ENCODE data around the gene VPS13D. TPM values are rescaled to one million over a fixed set of nuclear protein-coding genes. Genes with fewer than 3 reads are reported as not detected.
A peak's percentile ranks its signal among the peaks of the same experiment; 100 is the strongest.

Gene VPS13D
- total RNA-seq, 1 donor from 2014 or later: 77.8 TPM

DNA sequence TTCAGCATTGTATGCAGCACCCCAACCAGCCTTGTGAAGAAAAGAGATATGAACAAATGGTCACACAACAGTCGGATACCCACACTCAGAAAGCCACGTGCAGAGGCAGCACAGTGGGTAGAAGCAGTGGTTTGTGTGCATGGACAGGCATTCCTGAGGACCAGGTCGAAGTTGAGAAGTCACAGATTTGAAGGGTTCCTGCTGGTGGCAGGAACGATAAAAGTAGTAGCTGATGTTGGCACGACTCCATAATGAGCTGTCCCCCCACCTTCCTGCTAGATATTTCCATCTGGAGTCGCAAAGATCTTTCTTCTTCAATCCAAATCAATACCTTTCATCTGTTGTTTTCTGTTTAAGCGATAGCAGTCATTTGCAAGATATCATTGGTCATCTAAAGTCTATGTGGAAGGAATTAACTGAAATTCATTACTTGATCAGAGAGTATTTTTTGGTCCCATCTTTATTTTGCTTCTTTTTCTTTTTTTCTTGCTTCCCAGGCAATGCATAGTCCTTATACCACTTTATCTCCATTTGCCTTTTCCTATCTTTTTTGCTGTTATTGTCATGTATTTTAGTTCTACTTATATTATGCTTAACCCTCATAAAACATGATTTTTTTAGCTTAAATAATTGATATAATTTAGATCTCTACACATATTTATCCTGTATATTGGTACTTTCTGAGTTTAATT lies 211.7 kb downstream of the VPS13D start:
- H3K36me3 Mint-ChIP-seq: peaks cover 66% of the 10 kb centered on the region
- peak overlapping the region; percentile 90 for H3K27ac Mint-ChIP-seq
- no peaks in the 10 kb centered on the region for H3K27me3 Mint-ChIP-seq (ENCODE audit: low read depth)
- peaks cover 30% of the 10 kb centered on the region for H3K9me3 Mint-ChIP-seq
- H3K4me1 Mint-ChIP-seq: peaks cover 41% of the 10 kb centered on the region
- H3K4me3 Mint-ChIP-seq: no peak overlapping the region
- no peak for DNase-seq (ENCODE audit: low spot score in 2 of 2, unreplicated experiment in 2 of 2)
- TF ChIP-seq, protein P1, sequence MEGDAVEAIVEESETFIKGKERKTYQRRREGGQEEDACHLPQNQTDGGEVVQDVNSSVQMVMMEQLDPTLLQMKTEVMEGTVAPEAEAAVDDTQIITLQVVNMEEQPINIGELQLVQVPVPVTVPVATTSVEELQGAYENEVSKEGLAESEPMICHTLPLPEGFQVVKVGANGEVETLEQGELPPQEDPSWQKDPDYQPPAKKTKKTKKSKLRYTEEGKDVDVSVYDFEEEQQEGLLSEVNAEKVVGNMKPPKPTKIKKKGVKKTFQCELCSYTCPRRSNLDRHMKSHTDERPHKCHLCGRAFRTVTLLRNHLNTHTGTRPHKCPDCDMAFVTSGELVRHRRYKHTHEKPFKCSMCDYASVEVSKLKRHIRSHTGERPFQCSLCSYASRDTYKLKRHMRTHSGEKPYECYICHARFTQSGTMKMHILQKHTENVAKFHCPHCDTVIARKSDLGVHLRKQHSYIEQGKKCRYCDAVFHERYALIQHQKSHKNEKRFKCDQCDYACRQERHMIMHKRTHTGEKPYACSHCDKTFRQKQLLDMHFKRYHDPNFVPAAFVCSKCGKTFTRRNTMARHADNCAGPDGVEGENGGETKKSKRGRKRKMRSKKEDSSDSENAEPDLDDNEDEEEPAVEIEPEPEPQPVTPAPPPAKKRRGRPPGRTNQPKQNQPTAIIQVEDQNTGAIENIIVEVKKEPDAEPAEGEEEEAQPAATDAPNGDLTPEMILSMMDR (IDR thresholded peaks at IDR 0.05; ENCODE audit: unreplicated experiment): no peak

DNA sequence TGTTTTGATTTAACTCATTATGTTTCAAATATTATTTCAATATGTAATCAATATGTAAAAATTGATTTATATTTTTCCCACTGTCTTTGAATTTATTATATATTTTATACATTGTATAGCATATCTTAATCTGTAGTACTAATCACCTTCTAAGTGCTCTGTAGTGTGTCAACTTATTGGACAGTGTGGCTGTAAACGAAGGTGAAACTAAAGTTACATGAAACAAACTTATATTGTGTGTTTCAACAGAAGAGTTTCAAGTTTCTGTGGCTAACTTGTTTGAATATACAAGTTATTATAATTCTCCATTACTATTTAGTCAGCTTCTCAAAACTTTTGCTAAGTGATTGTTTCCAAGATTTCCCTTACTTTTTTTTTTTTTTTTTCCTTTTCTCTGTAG lies 212.4 kb downstream of the VPS13D start:
- H3K9me3 Mint-ChIP-seq: peaks cover 30% of the 10 kb centered on the region
- H3K27me3 Mint-ChIP-seq (ENCODE audit: low read depth): no peaks in the 10 kb centered on the region
- no peak for DNase-seq (ENCODE audit: low spot score in 2 of 2, unreplicated experiment in 2 of 2)

DNA sequence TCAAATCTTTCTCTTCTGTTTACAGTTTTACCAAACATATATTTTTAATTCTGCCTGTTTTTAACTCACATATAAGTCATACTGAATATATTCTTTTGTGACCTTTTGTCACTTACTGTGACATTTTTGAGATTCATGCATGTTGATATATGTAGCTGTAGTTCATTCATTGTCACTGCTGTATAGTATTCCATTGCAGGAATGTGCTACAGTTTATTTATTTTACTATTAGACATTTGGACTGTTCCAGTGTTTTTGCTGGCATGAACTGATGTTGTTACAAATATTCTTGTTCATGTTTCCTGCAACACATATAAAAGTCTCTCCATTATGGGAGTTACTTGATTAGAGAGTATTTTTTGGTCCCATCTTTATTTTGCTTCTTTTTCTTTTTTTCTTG lies 213.3 kb downstream of the VPS13D start:
- TF ChIP-seq, protein P1 (IDR thresholded peaks at IDR 0.05; ENCODE audit: unreplicated experiment): no peak
- Mint-ChIP-seq H3K4me1 (peaks cover 53% of the 10 kb centered on the region), H3K27me3 (ENCODE audit: low read depth) (no peaks in the 10 kb centered on the region), H3K9me3 (peaks cover 30% of the 10 kb centered on the region), H3K4me3 (no peak overlapping the region), H3K36me3 (peaks cover 60% of the 10 kb centered on the region), H3K27ac (peak overlapping the region; percentile 62)
- DNase-seq (ENCODE audit: low spot score in 2 of 2, unreplicated experiment in 2 of 2): no peak

More for the DNA sequence above, 212.4 kb downstream of the VPS13D start:
- no peak overlapping the region for H3K4me3 Mint-ChIP-seq
- TF ChIP-seq, protein P1 (IDR thresholded peaks at IDR 0.05; ENCODE audit: unreplicated experiment): no peak
- peak overlapping the region; percentile 69 for H3K27ac Mint-ChIP-seq
- H3K4me1 Mint-ChIP-seq: peaks cover 45% of the 10 kb centered on the region
- H3K36me3 Mint-ChIP-seq: peaks cover 64% of the 10 kb centered on the region

DNA sequence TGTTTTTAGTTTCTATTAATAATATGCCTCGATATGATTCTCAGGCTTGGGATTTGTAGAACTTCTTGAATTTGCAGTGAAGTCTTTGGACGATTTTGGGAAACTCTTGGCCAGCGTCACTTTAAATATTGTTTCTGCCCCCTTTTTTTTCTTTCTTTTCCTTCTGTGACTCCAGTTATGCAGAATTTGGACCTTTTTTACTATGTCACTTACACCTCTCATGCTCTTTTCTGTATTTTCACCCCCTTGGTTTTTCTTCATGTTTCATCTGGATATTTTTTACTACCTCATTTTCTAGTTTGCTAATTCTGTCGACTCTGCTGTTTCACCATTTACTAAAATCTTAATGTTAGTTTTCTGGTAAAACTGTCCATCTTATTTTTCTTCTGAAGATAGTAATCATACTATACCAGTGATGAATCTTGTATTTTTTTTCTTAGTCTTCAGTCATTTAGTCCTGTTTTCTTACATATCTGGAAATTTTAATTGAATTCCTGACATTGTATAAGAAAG lies 214.6 kb downstream of the VPS13D start:
- no peak for DNase-seq (ENCODE audit: low spot score in 2 of 2, unreplicated experiment in 2 of 2)
- Mint-ChIP-seq H3K36me3 (peaks cover 48% of the 10 kb centered on the region), H3K27me3 (ENCODE audit: low read depth) (no peaks in the 10 kb centered on the region), H3K9me3 (peaks cover 19% of the 10 kb centered on the region), H3K4me3 (no peak overlapping the region), H3K4me1 (peaks cover 55% of the 10 kb centered on the region), H3K27ac (peak overlapping the region; percentile 56)
- TF ChIP-seq, protein P1 (IDR thresholded peaks at IDR 0.05; ENCODE audit: unreplicated experiment): no peak

DNA sequence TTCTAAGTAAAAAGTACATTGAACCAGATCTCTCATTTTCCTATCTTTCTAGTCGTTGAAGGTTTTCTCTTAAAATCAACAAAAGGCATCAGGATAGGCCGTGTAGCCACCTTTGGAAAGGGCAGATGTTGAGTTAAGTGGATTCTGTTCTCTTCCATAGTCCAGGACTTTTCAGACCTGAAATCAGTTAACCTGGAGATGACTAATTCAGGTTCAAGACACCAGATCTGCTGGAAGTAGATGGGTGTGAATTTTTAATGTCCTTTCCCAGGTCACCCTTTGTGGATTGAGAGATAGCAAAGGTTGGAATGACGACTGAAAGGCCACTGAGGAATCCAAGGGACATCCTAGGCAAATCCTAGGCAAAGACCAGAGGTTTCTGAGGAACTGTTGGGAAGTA lies 215.4 kb downstream of the VPS13D start:
- TF ChIP-seq, protein P1 (IDR thresholded peaks at IDR 0.05; ENCODE audit: unreplicated experiment): no peak
- Mint-ChIP-seq H3K4me3 (no peak overlapping the region), H3K9me3 (peaks cover 19% of the 10 kb centered on the region), H3K36me3 (peaks cover 43% of the 10 kb centered on the region), H3K27me3 (ENCODE audit: low read depth) (no peaks in the 10 kb centered on the region), H3K27ac (peak overlapping the region; percentile 56), H3K4me1 (peaks cover 56% of the 10 kb centered on the region)
- no peak for DNase-seq (ENCODE audit: low spot score in 2 of 2, unreplicated experiment in 2 of 2)

All from mesothelial cell of epicardium (in vitro differentiated cells).